GM12878 (cell line): ENCODE measurements around the gene RTF2. TPM values are rescaled to one million over a fixed set of nuclear protein-coding genes. Genes with fewer than 3 reads are reported as not detected.

Experiments
- CHD1 ChIP-seq: IDR thresholded peaks from 2 replicates; pipeline ENCODE4 v1.6.1; 2012; ENCODE audit warnings: low read depth, low read length, improper control_type of control experiment
- polyA plus RNA-seq, 11 experiments: library from polyadenylated mRNA; depleted of rRNA in 4 of 11; unstranded in 6 of 11; stranded (reverse) in 5 of 11; fragments of >200 nt; fragmentation: Nextera tagmentation in 4 of 11; fragmentation: Illumina TruSeq in 1 of 11; extraction: Ambion mirVana in 4 of 11; extraction: Trizol in 1 of 11; gene quantifications; 1 replicate in 1 of 11; 2 replicates in 10 of 11; pipeline versions ENCODE4 v1.2.1 to v1.2.3, GENCODE V29; 2011 to 2016; ENCODE audit warnings: inconsistent platforms in 2 of 11, missing spikeins in 2 of 11, low read depth in 1 of 11
- total RNA-seq, 4 experiments: library from RNA; depleted of rRNA in 3 of 4; stranded (reverse); fragments of >200 nt in 3 of 4; fragmentation: Illumina TruSeq in 1 of 4; extraction: Trizol in 1 of 4; gene quantifications; 2 replicates each; pipeline versions ENCODE4 v1.2.1 to v1.2.3, GENCODE V29; 2013 to 2021
- TF ChIP-seq, protein P1 (sequence below), 3 experiments: IDR thresholded peaks in 2 of 3; conservative IDR thresholded peaks in 1 of 3; 2 replicates each; pipeline ENCODE4 v1.5.1; 2011; ENCODE audit warnings: low read depth in 3 of 3, low read length in 3 of 3, mild to moderate bottlenecking in 3 of 3, control low read depth in 2 of 3, moderate library complexity in 2 of 3, inconsistent platforms in 1 of 3, mixed read lengths in 1 of 3; ENCODE audit not compliant: control insufficient read depth in 2 of 3, insufficient read depth in 1 of 3; ENCODE audit errors: extremely low read depth in 1 of 3
- TF ChIP-seq, protein P2 (sequence below): fragments of 450-650 bp; formaldehyde crosslinking; IDR thresholded peaks from 2 replicates; pipeline ENCODE4 v1.5.0; 2022; ENCODE audit warnings: mild to moderate bottlenecking, missing genetic modification characterization
- TF ChIP-seq, protein P3 (sequence below): IDR thresholded peaks from 2 replicates; pipeline ENCODE4 v1.6.1; 2011; ENCODE audit warnings: borderline replicate concordance, low read depth, mild to moderate bottlenecking, moderate library complexity, low read length; ENCODE audit not compliant: insufficient read depth, poor library complexity, severe bottlenecking

RTF2 gene
- total and polyA plus RNA-seq, 10 of the 15 experiments (the other 5 are each of a cell fraction or from before 2014, with no cell fraction given) = 66.2 to 133 (median 82.9) TPM

DNA sequence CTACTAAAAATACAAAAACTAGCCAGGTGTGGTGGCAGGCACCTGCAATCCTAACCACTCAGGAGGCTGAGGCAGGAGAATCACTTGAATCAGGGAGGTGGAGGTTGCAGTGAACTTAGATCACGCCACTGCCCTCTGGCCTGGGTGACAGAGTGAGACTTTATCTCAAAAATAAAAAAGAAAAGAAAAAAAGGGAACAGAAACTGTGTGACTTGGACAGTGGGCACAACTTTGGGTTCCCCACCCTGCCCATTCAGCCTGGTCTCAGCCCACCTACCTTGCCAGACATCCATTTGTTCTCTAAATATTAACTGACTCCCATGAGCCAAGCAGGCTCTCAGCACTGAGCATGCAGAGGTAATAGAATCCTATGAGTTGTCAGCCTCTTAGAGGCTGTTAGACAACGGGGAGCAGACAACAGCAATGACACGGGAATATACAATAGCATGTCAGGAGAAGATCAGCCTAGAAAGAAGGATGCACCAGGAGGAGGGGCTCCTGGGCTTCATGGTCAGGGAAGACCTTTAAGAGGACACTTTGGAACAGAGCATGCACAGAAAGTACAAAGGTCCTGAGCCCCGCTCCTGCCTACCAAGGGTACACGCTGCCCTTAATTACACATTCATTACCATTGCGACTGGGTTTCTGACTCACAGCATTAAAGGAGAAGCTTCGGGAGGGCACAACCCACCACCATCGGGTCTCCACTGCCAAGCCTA, 84.6 kb downstream of the RTF2 start (continued):
- TF ChIP-seq, protein P1, sequence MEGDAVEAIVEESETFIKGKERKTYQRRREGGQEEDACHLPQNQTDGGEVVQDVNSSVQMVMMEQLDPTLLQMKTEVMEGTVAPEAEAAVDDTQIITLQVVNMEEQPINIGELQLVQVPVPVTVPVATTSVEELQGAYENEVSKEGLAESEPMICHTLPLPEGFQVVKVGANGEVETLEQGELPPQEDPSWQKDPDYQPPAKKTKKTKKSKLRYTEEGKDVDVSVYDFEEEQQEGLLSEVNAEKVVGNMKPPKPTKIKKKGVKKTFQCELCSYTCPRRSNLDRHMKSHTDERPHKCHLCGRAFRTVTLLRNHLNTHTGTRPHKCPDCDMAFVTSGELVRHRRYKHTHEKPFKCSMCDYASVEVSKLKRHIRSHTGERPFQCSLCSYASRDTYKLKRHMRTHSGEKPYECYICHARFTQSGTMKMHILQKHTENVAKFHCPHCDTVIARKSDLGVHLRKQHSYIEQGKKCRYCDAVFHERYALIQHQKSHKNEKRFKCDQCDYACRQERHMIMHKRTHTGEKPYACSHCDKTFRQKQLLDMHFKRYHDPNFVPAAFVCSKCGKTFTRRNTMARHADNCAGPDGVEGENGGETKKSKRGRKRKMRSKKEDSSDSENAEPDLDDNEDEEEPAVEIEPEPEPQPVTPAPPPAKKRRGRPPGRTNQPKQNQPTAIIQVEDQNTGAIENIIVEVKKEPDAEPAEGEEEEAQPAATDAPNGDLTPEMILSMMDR (IDR thresholded peaks at IDR 0.05 in 2 of 3, conservative IDR thresholded peaks at IDR 0.05 in 1 of 3; ENCODE audit: control insufficient read depth in 2 of 3, extremely low read depth in 1 of 3, insufficient read depth in 1 of 3, low read depth in 3 of 3, low read length in 3 of 3) = no peak
- TF ChIP-seq, protein P2, sequence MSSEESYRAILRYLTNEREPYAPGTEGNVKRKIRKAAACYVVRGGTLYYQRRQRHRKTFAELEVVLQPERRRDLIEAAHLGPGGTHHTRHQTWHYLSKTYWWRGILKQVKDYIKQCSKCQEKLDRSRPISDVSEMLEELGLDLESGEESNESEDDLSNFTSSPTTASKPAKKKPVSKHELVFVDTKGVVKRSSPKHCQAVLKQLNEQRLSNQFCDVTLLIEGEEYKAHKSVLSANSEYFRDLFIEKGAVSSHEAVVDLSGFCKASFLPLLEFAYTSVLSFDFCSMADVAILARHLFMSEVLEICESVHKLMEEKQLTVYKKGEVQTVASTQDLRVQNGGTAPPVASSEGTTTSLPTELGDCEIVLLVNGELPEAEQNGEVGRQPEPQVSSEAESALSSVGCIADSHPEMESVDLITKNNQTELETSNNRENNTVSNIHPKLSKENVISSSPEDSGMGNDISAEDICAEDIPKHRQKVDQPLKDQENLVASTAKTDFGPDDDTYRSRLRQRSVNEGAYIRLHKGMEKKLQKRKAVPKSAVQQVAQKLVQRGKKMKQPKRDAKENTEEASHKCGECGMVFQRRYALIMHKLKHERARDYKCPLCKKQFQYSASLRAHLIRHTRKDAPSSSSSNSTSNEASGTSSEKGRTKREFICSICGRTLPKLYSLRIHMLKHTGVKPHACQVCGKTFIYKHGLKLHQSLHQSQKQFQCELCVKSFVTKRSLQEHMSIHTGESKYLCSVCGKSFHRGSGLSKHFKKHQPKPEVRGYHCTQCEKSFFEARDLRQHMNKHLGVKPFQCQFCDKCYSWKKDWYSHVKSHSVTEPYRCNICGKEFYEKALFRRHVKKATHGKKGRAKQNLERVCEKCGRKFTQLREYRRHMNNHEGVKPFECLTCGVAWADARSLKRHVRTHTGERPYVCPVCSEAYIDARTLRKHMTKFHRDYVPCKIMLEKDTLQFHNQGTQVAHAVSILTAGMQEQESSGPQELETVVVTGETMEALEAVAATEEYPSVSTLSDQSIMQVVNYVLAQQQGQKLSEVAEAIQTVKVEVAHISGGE (CRISPR knock-in tag) = no peak
- no peak for TF ChIP-seq CHD1
- TF ChIP-seq, protein P3, sequence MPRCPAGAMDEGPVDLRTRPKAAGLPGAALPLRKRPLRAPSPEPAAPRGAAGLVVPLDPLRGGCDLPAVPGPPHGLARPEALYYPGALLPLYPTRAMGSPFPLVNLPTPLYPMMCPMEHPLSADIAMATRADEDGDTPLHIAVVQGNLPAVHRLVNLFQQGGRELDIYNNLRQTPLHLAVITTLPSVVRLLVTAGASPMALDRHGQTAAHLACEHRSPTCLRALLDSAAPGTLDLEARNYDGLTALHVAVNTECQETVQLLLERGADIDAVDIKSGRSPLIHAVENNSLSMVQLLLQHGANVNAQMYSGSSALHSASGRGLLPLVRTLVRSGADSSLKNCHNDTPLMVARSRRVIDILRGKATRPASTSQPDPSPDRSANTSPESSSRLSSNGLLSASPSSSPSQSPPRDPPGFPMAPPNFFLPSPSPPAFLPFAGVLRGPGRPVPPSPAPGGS = no peak
- TF ChIP-seq, all 136 proteins: peak for 3
